ENCODE data around the gene PDE4B. TPM values are rescaled to one million over a fixed set of nuclear protein-coding genes. Genes with fewer than 3 reads are reported as not detected.

The PDE4B gene
- total and polyA plus RNA-seq, 7 experiments from 2014 or later = 43.5 to 99.2 (median 46.7) TPM

DNA sequence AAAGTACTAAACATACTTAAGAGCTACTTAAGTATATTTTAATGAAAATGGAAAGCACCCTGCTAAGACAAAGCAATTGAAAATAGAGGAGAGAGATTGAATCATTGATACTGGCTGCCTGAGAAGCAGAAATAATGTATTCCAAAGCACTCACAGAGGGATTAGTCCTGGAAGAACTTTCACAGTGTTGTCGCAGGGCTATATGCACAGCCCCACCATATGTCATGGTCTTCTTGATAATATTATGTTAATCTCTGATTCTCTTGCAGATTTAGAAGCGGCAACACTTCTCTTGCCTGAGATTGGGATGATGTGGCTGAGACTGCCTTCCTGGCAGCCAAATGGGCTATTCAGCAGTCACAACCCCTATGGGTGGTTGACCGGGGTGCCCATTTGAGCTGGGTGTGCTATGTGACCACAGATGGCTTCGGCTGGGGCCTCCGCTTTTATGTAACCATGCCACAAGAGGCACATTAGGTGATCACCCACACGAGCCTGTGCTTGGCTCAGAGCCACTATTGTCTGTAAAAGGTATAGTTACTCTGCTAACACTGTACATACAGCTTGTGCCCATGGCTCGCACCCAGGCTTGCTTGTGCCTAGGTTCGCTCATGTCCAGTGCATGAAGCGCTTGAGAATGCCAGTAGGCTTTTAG, 589.1 kb downstream of the PDE4B start:
- no peaks in the 10 kb centered on the region for H3K4me1 ChIP-seq (ENCODE audit: control insufficient read depth in 2 of 2, insufficient read depth in 2 of 2, low read length in 2 of 2)
- peaks cover 0 to 35% (median 9%) of the 10 kb centered on the region in 11 donors for H3K9me3 Mint-ChIP-seq

DNA sequence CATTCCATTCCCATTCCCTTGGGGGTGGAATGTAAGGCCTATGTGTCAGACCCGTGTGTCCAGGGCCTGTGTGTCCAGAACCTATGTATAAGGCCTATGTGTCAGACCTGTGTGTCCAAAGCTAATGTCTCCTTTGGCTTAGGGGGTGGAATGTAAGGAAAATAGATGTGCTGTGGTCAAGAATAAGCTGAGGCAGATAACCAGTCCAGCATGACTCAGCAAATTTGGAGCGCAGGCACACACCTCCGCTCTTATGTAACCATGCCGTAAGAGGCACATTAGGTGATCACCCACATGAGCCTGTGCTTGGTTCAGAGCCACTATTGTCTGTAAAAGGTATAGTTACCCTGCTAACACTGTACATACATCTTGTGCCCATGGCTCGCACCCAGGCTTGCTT, 590.5 kb downstream of the PDE4B start:
- H3K4me1 ChIP-seq (ENCODE audit: control insufficient read depth in 2 of 2, insufficient read depth in 2 of 2, low read length in 2 of 2) = no peaks in the 10 kb centered on the region
- H3K27me3 ChIP-seq (ENCODE audit: control insufficient read depth in 2 of 2, insufficient read depth in 2 of 2, low read length in 2 of 2) = no peaks in the 10 kb centered on the region
- no peak overlapping the region for H3K27ac ChIP-seq (ENCODE audit: low read depth, low read length)
- DNase-seq (no peak), ATAC-seq (no peak)
- H3K4me3 Mint-ChIP-seq = no peak overlapping the region
- CTCF ChIA-PET = no interaction called here
- peaks cover 0 to 37% (median 14%) of the 10 kb centered on the region in 11 donors for H3K9me3 Mint-ChIP-seq
- peaks cover 8 to 29% (median 23%) of the 10 kb centered on the region in 7 donors for H3K4me1 Mint-ChIP-seq
- intact Hi-C loops (cut with micrococcal nuclease) = no loop called here
- peaks cover 0 to 6% (median 0%) of the 10 kb centered on the region in 3 experiments for H3K9me3 ChIP-seq (ENCODE audit: control insufficient read depth in 2 of 3, low read length in 3 of 3)
- H3K4me3 ChIP-seq (ENCODE audit: low read length) = no peak overlapping the region
- H3K27me3 Mint-ChIP-seq = no peaks in the 10 kb centered on the region
- peaks cover 0 to 31% (median 5%) of the 10 kb centered on the region in 5 donors for H3K36me3 Mint-ChIP-seq
- no peak overlapping the region for H3K27ac Mint-ChIP-seq
- no peaks in the 10 kb centered on the region for H3K36me3 ChIP-seq (ENCODE audit: control insufficient read depth in 2 of 3, insufficient read depth in 3 of 3, low read length in 3 of 3)
- POLR2A ChIA-PET = no interaction called here

More for the DNA sequence above, 589.1 kb downstream of the PDE4B start:
- Mint-ChIP-seq H3K4me1 (peaks cover 8 to 29% (median 23%) of the 10 kb centered on the region in 7 donors), H3K4me3 (peak overlapping the region in 3 of 10 donors; percentile 4 to 22 (median 15)), H3K27me3 (no peaks in the 10 kb centered on the region), H3K27ac (peak overlapping the region in 1 of 9 donors; percentile 77), H3K36me3 (peaks cover 0 to 29% (median 5%) of the 10 kb centered on the region in 5 donors)
- H3K36me3 ChIP-seq (ENCODE audit: control insufficient read depth in 2 of 3, insufficient read depth in 3 of 3, low read length in 3 of 3) = no peaks in the 10 kb centered on the region
- ChIA-PET POLR2A (no interaction called here), CTCF (interaction anchor here (0.6 kb wide), 2 partner anchors 25 to 946 kb away, joined by 3 read pairs; no protein-coding TSS in a partner anchor)
- no peak for DNase-seq
- intact Hi-C loops (cut with micrococcal nuclease) = no loop called here
- no peak for ATAC-seq
- no peaks in the 10 kb centered on the region for H3K27me3 ChIP-seq (ENCODE audit: control insufficient read depth in 2 of 2, insufficient read depth in 2 of 2, low read length in 2 of 2)
- H3K27ac ChIP-seq (ENCODE audit: low read depth, low read length) = no peak overlapping the region
- no peak overlapping the region for H3K4me3 ChIP-seq (ENCODE audit: low read length)
- peaks cover 0 to 6% (median 0%) of the 10 kb centered on the region in 3 experiments for H3K9me3 ChIP-seq (ENCODE audit: control insufficient read depth in 2 of 3, low read length in 3 of 3)

DNA sequence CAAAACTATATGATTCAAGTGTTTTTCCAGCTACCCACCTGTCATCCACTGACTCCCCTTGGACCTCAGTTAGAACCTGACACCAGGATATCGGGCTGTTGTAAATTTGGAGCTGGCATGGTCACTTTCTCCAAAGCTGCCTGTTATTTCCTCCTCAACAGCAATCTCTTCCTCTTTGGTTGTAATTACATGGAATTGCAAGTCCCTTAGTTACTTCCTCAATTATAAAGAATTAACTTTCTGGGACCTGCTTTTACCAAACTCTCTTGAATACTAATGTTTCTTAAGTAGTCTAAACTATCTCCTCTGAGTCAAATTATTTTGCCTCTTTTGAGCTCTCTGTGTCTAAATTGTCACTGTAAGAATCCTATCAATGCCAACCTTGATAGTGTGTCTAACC, 590.9 kb downstream of the PDE4B start:
- Histone ChIP-seq H3K27me3 (ENCODE audit: control insufficient read depth in 2 of 2, insufficient read depth in 2 of 2, low read length in 2 of 2) (no peaks in the 10 kb centered on the region), H3K36me3 (ENCODE audit: control insufficient read depth in 2 of 3, insufficient read depth in 3 of 3, low read length in 3 of 3) (no peaks in the 10 kb centered on the region), H3K27ac (ENCODE audit: low read depth, low read length) (no peak overlapping the region), H3K9me3 (ENCODE audit: control insufficient read depth in 2 of 3, low read length in 3 of 3) (peaks cover 0 to 6% (median 0%) of the 10 kb centered on the region in 3 experiments), H3K4me1 (ENCODE audit: control insufficient read depth in 2 of 2, insufficient read depth in 2 of 2, low read length in 2 of 2) (no peaks in the 10 kb centered on the region), H3K4me3 (ENCODE audit: low read length) (no peak overlapping the region)
- H3K4me3 Mint-ChIP-seq = no peak overlapping the region
- peaks cover 8 to 29% (median 23%) of the 10 kb centered on the region in 7 donors for H3K4me1 Mint-ChIP-seq
- peaks cover 0 to 33% (median 7%) of the 10 kb centered on the region in 5 donors for H3K36me3 Mint-ChIP-seq
- ChIA-PET CTCF (no interaction called here), POLR2A (no interaction called here)
- DNase-seq = no peak
- no peak overlapping the region for H3K27ac Mint-ChIP-seq
- no peak for ATAC-seq
- H3K9me3 Mint-ChIP-seq = peaks cover 0 to 39% (median 15%) of the 10 kb centered on the region in 11 donors
- H3K27me3 Mint-ChIP-seq = no peaks in the 10 kb centered on the region
- intact Hi-C loops (cut with micrococcal nuclease) = no loop called here

DNA sequence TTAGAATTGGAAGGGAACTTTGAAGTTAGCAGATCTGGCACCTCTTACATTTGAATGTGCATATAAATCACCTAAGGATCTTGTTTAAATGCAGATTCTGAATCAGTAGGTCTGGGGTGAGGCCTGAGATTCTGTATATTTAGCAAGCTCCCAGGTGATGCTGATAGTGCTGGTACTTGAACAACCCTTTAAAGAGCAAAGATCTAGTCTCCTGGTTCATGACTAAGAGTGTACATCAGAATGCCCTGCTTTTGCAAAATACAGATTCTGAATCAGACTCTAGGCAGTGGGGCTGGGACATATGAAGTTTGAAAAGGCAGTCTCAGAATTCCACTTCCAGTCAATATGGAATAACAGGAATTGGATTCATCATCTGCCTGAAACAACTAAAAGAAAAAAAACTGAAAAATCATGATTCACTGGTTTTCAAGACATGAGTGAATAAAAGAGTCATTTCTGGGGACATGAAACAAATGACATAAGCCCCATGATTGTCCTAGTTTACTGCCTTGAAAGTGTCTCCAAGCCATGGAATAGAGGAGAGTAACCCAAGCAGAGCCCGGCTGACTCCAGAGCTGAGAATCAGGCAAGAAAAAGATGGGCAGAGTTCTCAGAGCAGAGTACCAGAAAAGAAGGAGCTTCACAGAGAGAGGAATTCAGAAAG, 591.7 kb downstream of the PDE4B start:
- H3K9me3 ChIP-seq (ENCODE audit: control insufficient read depth in 2 of 3, low read length in 3 of 3) = peaks cover 0 to 6% (median 0%) of the 10 kb centered on the region in 3 experiments
- no peaks in the 10 kb centered on the region for H3K36me3 ChIP-seq (ENCODE audit: control insufficient read depth in 2 of 3, insufficient read depth in 3 of 3, low read length in 3 of 3)
- Mint-ChIP-seq H3K4me3 (no peak overlapping the region), H3K27me3 (no peaks in the 10 kb centered on the region), H3K9me3 (peaks cover 0 to 39% (median 15%) of the 10 kb centered on the region in 11 donors), H3K4me1 (peaks cover 8 to 26% (median 21%) of the 10 kb centered on the region in 7 donors), H3K27ac (no peak overlapping the region), H3K36me3 (peaks cover 0 to 33% (median 6%) of the 10 kb centered on the region in 5 donors)
- no peak overlapping the region for H3K27ac ChIP-seq (ENCODE audit: low read depth, low read length)
- ATAC-seq (no peak), DNase-seq (no peak)
- intact Hi-C loops (cut with micrococcal nuclease) = no loop called here
- POLR2A ChIA-PET = no interaction called here
- H3K4me3 ChIP-seq (ENCODE audit: low read length) = no peak overlapping the region
- no peaks in the 10 kb centered on the region for H3K27me3 ChIP-seq (ENCODE audit: control insufficient read depth in 2 of 2, insufficient read depth in 2 of 2, low read length in 2 of 2)
- no peaks in the 10 kb centered on the region for H3K4me1 ChIP-seq (ENCODE audit: control insufficient read depth in 2 of 2, insufficient read depth in 2 of 2, low read length in 2 of 2)
- CTCF ChIA-PET = no interaction called here

DNA sequence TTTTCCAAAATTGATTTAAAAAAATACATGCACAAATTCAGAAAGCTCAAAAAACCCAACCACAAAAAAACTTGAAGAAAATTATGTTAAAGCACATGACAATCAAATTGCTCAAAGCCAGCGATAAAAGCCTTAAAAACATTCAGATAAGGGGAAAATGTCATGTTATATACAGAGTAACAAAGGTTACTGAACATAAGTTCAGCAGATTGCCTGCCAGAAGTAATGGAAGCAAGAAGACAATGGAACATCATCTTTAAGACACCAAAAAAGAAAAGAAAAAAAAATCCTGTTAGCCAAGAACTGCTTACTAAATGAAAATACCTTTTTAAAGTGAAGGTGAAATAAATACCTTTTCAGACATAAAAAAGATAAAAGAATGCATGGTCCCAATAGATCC, 594.0 kb downstream of the PDE4B start:
- H3K27ac Mint-ChIP-seq = no peak overlapping the region
- H3K27me3 ChIP-seq (ENCODE audit: control insufficient read depth in 2 of 2, insufficient read depth in 2 of 2, low read length in 2 of 2) = no peaks in the 10 kb centered on the region
- H3K4me3 ChIP-seq (ENCODE audit: low read length) = no peak overlapping the region
- intact Hi-C loops (cut with micrococcal nuclease) = no loop called here
- no peaks in the 10 kb centered on the region for H3K36me3 ChIP-seq (ENCODE audit: control insufficient read depth in 2 of 3, insufficient read depth in 3 of 3, low read length in 3 of 3)
- no peak overlapping the region for H3K27ac ChIP-seq (ENCODE audit: low read depth, low read length)
- ATAC-seq (no peak), DNase-seq (no peak)
- CTCF ChIA-PET = interaction anchor here (0.5 kb wide), 1 partner anchor 49 kb away, joined by 3 read pairs; no protein-coding TSS in a partner anchor
- peaks cover 4 to 48% (median 17%) of the 10 kb centered on the region in 11 donors for H3K9me3 Mint-ChIP-seq
- POLR2A ChIA-PET = no interaction called here
- peaks cover 0 to 6% (median 0%) of the 10 kb centered on the region in 3 experiments for H3K9me3 ChIP-seq (ENCODE audit: control insufficient read depth in 2 of 3, low read length in 3 of 3)
- peaks cover 0 to 35% (median 8%) of the 10 kb centered on the region in 5 donors for H3K36me3 Mint-ChIP-seq
- H3K4me1 ChIP-seq (ENCODE audit: control insufficient read depth in 2 of 2, insufficient read depth in 2 of 2, low read length in 2 of 2) = no peaks in the 10 kb centered on the region
- H3K4me1 Mint-ChIP-seq = peaks cover 0 to 11% (median 6%) of the 10 kb centered on the region in 7 donors
- H3K4me3 Mint-ChIP-seq = no peak overlapping the region
- H3K27me3 Mint-ChIP-seq = no peaks in the 10 kb centered on the region

DNA sequence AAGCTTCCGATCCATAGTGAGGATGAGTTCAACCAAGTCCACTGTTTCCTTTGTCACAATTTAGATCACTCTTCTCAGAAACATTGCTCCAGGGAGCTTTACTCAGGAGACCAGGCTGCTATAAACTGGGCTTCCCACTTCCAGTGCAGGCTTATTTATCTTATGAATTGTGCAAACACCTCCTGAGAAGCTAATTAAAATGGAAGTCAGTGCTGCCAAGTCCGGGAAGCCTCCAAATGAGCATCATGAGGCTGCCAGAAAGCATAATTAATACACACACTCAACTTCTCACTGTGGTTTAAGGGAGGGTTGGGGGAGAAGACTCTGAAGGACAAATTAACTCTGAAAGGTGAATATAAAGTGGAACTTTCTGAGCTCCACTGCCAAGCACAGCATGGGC, 596.2 kb downstream of the PDE4B start:
- H3K36me3 ChIP-seq (ENCODE audit: control insufficient read depth in 2 of 3, insufficient read depth in 3 of 3, low read length in 3 of 3) = no peaks in the 10 kb centered on the region
- Mint-ChIP-seq H3K4me1 (peaks cover 0 to 8% (median 0%) of the 10 kb centered on the region in 7 donors), H3K27ac (no peak overlapping the region), H3K4me3 (no peak overlapping the region), H3K27me3 (no peaks in the 10 kb centered on the region), H3K9me3 (peaks cover 8 to 38% (median 17%) of the 10 kb centered on the region in 11 donors), H3K36me3 (peaks cover 0 to 31% (median 8%) of the 10 kb centered on the region in 5 donors)
- H3K4me1 ChIP-seq (ENCODE audit: control insufficient read depth in 2 of 2, insufficient read depth in 2 of 2, low read length in 2 of 2) = no peaks in the 10 kb centered on the region
- H3K4me3 ChIP-seq (ENCODE audit: low read length) = no peak overlapping the region
- H3K27ac ChIP-seq (ENCODE audit: low read depth, low read length) = no peak overlapping the region
- H3K9me3 ChIP-seq (ENCODE audit: control insufficient read depth in 2 of 3, low read length in 3 of 3) = no peaks in the 10 kb centered on the region
- ChIA-PET CTCF (interaction anchor here (1.7 kb wide), 1 partner anchor 47 kb away, joined by 3 read pairs; no protein-coding TSS in a partner anchor), POLR2A (no interaction called here)
- no peak for ATAC-seq
- no peak for DNase-seq
- intact Hi-C loops (cut with micrococcal nuclease) = no loop called here
- H3K27me3 ChIP-seq (ENCODE audit: control insufficient read depth in 2 of 2, insufficient read depth in 2 of 2, low read length in 2 of 2) = no peaks in the 10 kb centered on the region
